HG03457 (cell line): ENCODE data around the gene MYO1B.
"Not testable (repeated sequence)": the region's sequence is repeated elsewhere in the genome, so short reads cannot be mapped to it uniquely, and the experiment has no call there.

ENCODE experiments used
- ATAC-seq: cut with Tn5 transposase; IDR thresholded peaks from one replicate; pipeline ENCODE4 v1.9.1; 2021; ENCODE audit warnings: moderate number of reproducible peaks; ENCODE audit not compliant: unreplicated experiment

Gene MYO1B

DNA sequence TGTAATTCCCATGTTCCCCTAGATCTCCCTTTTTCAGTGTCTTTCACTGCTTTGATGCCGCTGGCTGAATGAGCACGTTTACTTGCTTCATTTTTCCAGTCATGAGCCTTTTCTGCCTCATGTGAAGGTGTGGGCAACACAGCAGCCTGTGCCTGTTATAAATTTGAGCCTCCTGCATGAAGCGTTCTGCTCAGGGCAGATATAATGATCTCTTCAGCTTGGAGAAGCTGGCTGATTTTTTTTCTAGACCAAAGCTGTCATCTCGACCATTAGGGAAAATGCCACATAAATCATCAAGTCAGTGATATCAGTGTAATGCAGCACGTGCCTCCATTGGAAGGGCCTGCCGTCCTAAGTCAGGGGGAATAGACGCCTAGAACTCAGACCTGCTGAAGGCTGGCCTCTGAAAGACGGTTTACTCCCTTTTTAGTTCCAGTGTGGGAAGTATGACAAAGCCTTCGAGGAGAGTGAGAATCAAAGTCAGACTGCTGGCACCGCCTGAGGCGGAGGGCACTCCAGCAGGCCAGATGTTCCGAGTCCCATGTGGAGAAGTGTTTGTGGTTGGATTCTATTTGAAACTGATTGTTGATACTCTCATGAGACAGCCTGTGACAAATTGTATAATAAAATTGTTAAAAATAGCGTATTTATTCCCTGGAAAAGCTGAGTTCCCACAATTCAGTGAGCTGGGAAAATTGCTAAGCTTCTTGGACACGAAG, 196.5 kb downstream of the MYO1B start:
- no peak for ATAC-seq

DNA sequence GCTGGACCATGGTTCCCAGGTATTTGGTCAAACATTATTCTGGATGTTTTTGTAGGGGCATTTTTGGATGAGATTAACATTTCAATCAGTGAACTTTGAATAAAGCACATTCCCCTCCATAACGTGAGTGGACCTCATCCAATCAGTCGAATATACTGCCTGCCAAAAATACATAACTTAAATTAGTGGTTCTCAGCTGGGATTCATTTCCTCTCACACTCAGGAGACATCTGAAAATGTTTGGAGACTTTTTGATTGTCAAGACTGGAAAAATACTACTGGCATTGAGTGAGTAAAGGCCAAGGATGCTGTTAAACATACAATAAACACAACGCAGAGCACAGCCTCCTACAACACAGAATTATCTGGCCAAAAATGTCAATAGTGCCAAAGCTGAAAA, 198.2 kb downstream of the MYO1B start:
- ATAC-seq: no peak

DNA sequence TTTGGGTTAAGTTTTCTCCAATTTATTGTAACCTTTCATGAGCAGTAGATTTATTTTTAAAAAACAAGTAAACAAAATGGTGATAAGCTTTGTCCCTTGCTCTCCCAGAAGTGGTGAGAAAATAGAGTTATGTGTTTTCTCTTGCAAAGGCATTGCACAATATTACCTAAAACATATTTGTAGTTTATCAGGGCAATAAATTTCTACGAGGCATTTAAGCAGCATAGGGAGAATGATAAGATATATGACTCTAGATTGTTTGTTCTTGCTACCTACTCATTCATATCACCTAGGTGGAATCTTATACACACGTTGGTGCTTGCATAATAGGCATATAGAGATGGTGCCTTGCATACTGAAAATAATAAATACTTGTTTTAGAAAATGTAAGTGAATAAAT, 201.7 kb downstream of the MYO1B start:
- ATAC-seq: no peak

DNA sequence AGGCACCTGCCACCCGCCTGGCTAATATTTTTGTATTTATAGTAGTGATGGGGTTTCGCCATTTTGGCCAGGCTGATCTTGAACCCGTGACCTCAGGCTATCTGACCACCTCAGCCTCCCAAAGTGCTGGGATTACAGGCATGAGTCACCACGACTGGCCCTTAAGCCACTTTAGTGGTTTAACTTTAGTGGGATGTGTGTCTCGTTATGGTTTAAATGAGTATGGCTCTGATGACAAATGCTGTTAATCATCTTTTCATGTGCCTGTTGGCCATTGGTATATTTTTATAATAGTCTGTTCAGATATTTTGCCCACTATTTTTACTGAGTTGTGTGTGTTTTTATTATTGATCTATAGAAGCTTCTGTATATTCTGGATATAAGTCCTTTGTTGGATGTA, 205.9 kb downstream of the MYO1B start:
- no peak for ATAC-seq

DNA sequence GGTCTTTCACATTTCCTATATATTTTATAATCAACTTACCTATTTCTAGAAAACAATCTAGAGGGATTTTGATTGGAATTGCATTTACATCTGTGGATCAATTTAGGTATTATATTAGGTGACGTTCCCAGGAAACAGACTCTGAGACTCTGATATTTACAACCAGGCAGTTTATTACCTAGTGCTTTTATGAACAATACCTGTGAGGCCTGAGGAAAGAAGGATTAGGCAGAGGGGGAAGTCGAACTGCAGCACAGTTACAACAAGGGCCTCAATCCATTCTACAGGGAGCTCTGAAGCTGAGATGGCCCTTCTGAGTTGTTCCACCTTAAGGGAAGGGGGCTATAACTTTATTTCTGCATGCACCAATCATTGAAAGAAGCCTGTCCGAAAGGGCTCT, 206.9 kb downstream of the MYO1B start:
- ATAC-seq: no peak

DNA sequence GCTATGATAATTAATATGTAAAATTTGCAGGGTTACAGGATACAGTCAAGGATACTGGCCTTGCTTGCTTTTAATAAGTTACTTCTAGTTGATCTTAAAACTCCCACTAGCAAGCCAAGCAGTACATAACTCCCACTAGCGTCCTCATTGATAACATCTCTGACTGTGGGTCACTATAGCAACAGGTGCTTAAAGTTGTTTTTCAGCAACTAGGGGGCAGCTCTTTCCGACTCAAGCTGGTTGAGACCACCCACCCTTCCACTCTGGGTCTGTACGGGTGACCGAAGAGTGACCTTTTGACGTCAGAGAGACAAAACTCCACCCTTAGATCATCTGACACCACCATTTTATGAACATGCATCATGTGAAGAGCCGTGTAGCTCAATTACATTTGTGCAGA, 208.6 kb downstream of the MYO1B start:
- ATAC-seq: no peak

DNA sequence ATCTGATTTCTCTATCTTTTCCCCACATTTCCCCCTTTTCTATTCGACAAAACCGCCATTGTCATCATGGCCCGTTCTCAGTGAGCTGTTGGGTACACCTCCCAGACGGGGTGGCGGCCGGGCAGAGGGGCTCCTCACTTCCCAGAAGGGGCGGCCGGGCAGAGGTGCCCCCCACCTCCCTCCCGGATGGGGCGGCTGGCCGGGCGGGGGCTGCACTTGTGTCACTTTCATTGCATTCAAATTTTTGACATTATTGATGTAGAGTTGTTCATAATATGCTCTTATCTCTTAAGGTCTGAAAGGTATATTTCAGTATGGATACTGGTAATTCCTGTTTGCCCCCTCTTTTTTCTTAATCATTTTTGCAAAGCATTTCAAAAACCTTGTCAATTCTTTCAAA, 211.3 kb downstream of the MYO1B start:
- ATAC-seq: not testable (repeated sequence)

DNA sequence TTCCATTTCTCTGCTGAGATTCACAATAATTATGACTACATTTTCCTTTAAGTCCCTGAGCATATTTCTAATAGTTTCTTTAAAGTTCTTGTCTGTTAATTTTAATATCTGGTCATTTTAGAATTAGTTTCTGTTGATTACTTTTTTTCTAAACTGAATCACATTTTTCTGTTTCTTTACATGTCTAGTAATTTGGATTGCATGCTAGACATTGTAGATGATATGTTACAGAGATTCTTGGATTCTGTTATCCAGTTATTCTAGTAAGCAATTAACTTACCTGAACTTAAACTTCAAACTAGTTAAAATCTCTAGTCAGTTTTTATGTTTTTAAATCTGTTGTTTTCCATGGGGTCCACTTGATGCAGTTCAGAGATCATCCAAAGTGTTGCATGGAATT, 214.0 kb downstream of the MYO1B start:
- no peak for ATAC-seq

DNA sequence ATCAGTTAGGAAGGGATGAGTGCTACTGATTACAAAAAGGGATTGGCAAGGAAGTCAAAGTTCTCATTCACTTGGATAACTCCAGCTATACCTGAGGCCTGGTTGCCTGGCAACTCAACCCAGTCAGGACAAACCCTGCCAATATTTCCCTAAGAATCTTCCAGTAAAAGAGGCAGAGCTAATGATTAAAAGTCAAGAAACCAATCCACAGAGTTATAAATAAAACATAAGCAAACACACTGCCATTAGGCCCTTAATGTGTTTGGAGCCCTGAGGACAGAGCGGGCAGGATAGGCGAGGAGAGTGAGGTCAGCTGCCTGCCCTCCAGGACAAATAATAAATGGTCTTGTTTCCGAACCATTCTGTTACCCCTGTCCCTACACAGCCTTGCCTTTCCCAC, 217.2 kb downstream of the MYO1B start:
- ATAC-seq: no peak

DNA sequence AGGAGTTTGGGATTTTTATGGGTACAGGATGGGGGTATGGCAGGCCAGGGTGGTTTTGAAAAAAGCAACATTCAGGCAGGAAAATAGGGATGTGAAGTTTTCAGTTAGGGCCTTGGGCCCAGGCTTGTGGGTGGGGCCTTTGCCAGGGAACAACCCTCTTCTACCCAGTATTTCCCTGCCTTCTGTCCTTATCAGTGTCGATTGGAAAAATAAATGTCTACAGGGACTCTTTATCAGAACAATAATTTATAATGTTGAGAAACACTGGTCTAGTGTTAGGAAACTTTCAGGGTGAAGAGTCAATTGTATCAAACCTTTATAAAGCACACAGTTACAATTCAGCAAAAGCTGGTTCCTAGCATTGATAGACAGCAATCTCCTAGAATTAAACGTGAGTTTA, 218.6 kb downstream of the MYO1B start:
- ATAC-seq: no peak

DNA sequence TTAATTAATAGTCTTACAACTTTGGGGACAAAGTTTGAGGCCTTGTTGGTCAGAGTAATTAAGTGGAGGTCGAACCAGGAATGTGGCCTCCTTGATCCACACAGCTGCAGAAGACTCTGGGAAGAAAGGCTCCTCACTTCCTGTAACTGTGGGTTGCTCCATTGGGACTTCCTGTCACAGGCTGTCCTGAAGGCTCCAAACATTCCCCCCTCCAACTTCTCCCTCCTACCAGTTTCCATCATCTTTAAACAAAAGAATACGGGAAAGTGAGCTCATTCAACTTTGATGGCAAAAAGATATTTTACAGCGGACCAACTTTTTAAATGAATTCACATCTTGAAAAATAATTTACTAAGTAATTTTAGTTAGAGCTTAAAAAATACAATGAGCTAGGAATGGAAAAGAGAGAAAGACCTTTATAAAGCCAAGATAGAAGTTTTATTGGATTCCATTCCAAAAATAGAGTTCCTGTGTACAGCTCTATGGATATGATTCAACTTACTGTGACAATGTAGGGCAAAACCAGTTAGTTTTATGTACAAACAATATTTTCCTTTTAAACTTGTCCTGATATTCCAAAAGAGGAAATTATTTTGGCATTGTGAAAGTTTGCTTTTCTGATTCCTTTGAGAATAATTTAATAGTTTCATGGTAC, 220.7 kb downstream of the MYO1B start:
- ATAC-seq: no peak

DNA sequence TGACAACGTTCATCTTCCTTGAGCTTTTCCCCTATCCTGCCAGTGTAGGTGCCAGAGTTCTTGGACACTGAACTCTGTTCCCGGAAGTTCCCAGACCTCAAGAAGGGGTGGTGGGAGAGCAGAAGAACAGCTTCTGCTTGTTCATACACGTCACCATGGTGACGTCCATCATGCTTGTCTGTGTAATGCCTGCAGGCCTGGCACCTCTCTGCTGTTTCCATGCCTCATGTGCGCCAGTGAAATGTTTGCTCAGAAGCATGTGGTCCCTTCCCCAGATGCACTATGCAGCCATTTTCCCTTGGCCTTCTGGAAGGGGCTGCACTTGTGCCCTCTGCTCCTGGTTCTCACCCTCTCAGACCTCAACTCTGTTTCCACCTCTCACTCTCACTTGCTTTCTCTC, 221.9 kb downstream of the MYO1B start:
- ATAC-seq: no peak

DNA sequence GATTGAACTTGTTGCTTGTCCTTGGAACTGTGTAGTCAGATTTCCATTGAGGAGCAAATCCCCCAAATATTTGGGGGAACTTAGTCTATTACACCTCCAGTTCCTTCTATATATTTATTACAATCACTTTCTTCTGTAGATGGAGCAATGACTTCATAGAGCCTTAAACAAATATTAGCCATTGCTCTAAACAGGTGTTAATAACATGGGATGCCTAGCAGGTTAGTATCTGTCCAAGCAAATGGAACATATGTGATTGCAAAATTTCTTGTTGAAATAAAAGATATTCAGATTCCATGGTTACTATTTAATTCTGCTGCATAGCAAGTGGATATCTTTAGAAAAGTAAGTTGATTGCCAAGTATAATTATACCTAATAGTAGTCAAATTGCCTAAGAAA, 225.1 kb downstream of the MYO1B start:
- no peak for ATAC-seq

DNA sequence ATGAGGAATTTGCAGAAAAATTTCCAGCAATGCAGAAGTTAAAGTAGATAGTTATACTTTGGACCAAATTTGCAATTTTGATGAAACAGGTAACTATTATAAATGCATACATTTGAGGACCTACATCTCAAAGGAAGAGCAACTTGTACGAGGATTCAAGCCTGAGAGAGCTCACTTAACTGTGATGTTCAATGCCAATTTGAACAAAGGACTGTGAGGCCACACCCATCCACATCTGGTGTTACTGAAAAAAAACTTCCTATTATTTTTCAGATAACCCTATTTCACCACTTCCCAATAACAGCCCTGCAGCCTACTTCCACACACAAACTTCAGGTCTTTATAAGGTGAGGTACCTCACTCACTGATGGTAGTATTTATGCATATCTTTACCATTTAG, 229.3 kb downstream of the MYO1B start:
- no peak for ATAC-seq
